Measurements from ENCODE around the gene ST6GALNAC3. TPM values are rescaled to one million over a fixed set of nuclear protein-coding genes. Genes with fewer than 3 reads are reported as not detected.

ST6GALNAC3 gene
- polyA plus RNA-seq, 1 donor (not counting 4 experiments of a cell fraction or from before 2014, with no cell fraction given): 0.08 TPM

DNA sequence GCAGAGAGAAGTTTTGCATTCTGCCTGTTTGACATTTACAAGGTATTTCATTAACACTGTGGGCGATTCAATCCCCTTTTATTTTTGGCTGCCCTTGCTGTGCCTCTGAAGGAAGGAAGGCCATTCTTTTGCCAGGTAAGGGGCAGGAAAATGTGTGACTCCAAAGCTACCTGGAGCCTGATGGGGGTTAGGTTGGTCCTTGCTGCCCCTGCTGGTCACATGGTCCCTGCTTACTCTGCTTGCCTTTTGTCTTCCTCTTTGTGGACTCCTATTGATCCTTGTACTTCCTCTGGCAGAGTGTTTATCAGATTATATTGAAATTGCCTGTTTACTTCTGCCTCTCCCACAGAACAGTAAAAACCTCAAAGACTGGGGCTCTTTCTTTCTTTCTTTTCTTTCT lies 65.7 kb downstream of the ST6GALNAC3 start:
- Histone ChIP-seq H2AFZ (ENCODE audit: control insufficient read depth, low read length) (no peak overlapping the region), H3K9me3 (ENCODE audit: control insufficient read depth, low read depth, low read length) (no peaks in the 10 kb centered on the region), H3K79me2 (ENCODE audit: control insufficient read depth, insufficient read depth, low read length) (no peaks in the 10 kb centered on the region), H3K4me2 (ENCODE audit: control insufficient read depth, extremely low read depth, insufficient read depth, low read depth, low read length) (no peak overlapping the region), H3K27me3 (ENCODE audit: control insufficient read depth, extremely low read depth, insufficient read depth, low read length) (no peaks in the 10 kb centered on the region), H4K20me1 (ENCODE audit: control insufficient read depth, extremely low read depth, insufficient read depth, low read length) (no peaks in the 10 kb centered on the region), H3K9ac (ENCODE audit: control insufficient read depth, extremely low read depth, insufficient read depth, low read length) (no peak overlapping the region), H3K4me3 (ENCODE audit: control insufficient read depth in 2 of 3, extremely low read depth in 1 of 3, insufficient read depth in 2 of 3, low read depth in 1 of 3, low read length in 3 of 3) (no peak overlapping the region), H3K27ac (ENCODE audit: control insufficient read depth, insufficient read depth, low read length) (no peak overlapping the region), H3K36me3 (ENCODE audit: control insufficient read depth in 2 of 2, extremely low read depth in 1 of 2, insufficient read depth in 2 of 2, low read length in 2 of 2) (no peaks in the 10 kb centered on the region), H3K9me1 (ENCODE audit: control insufficient read depth, extremely low read depth, insufficient read depth, low read length) (no peaks in the 10 kb centered on the region), H3K4me1 (ENCODE audit: control insufficient read depth, extremely low read depth, insufficient read depth, low read length) (no peaks in the 10 kb centered on the region)
- TF ChIP-seq, protein P1, sequence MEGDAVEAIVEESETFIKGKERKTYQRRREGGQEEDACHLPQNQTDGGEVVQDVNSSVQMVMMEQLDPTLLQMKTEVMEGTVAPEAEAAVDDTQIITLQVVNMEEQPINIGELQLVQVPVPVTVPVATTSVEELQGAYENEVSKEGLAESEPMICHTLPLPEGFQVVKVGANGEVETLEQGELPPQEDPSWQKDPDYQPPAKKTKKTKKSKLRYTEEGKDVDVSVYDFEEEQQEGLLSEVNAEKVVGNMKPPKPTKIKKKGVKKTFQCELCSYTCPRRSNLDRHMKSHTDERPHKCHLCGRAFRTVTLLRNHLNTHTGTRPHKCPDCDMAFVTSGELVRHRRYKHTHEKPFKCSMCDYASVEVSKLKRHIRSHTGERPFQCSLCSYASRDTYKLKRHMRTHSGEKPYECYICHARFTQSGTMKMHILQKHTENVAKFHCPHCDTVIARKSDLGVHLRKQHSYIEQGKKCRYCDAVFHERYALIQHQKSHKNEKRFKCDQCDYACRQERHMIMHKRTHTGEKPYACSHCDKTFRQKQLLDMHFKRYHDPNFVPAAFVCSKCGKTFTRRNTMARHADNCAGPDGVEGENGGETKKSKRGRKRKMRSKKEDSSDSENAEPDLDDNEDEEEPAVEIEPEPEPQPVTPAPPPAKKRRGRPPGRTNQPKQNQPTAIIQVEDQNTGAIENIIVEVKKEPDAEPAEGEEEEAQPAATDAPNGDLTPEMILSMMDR (optimal IDR thresholded peaks at IDR 0.05 in 1 of 3, IDR thresholded peaks at IDR 0.05 in 1 of 3, conservative IDR thresholded peaks at IDR 0.05 in 1 of 3; ENCODE audit: extremely low read depth in 1 of 3, insufficient read depth in 2 of 3, low read length in 3 of 3): no peak
- no peak for FAIRE-seq
- dilution Hi-C loops (cut with MboI; ENCODE audit: extremely low pct_ligation_motif_present, low sequenced_read_pairs): no loop called here
- DNase-seq (ENCODE audit: low read depth, low spot score): no peak

GRCh38 chr1:76141929-76142328 lies 67.4 kb downstream of the ST6GALNAC3 start:
- Histone ChIP-seq H3K4me2 (ENCODE audit: control insufficient read depth, extremely low read depth, insufficient read depth, low read depth, low read length) (no peak overlapping the region), H3K9ac (ENCODE audit: control insufficient read depth, extremely low read depth, insufficient read depth, low read length) (no peak overlapping the region), H2AFZ (ENCODE audit: control insufficient read depth, low read length) (no peak overlapping the region), H3K4me3 (ENCODE audit: control insufficient read depth in 2 of 3, extremely low read depth in 1 of 3, insufficient read depth in 2 of 3, low read depth in 1 of 3, low read length in 3 of 3) (no peak overlapping the region), H3K9me3 (ENCODE audit: control insufficient read depth, low read depth, low read length) (no peaks in the 10 kb centered on the region), H4K20me1 (ENCODE audit: control insufficient read depth, extremely low read depth, insufficient read depth, low read length) (no peaks in the 10 kb centered on the region), H3K27me3 (ENCODE audit: control insufficient read depth, extremely low read depth, insufficient read depth, low read length) (no peaks in the 10 kb centered on the region), H3K79me2 (ENCODE audit: control insufficient read depth, insufficient read depth, low read length) (no peaks in the 10 kb centered on the region), H3K27ac (ENCODE audit: control insufficient read depth, insufficient read depth, low read length) (no peak overlapping the region), H3K9me1 (ENCODE audit: control insufficient read depth, extremely low read depth, insufficient read depth, low read length) (no peaks in the 10 kb centered on the region), H3K4me1 (ENCODE audit: control insufficient read depth, extremely low read depth, insufficient read depth, low read length) (no peaks in the 10 kb centered on the region), H3K36me3 (ENCODE audit: control insufficient read depth in 2 of 2, extremely low read depth in 1 of 2, insufficient read depth in 2 of 2, low read length in 2 of 2) (no peaks in the 10 kb centered on the region)
- TF ChIP-seq EZH2 (IDR thresholded peaks at IDR 0.05; ENCODE audit: low read length): no peak
- TF ChIP-seq, protein P1 (optimal IDR thresholded peaks at IDR 0.05 in 1 of 3, IDR thresholded peaks at IDR 0.05 in 1 of 3, conservative IDR thresholded peaks at IDR 0.05 in 1 of 3; ENCODE audit: extremely low read depth in 1 of 3, insufficient read depth in 2 of 3, low read length in 3 of 3): no peak
- DNase-seq (ENCODE audit: low read depth, low spot score): no peak
- dilution Hi-C loops (cut with MboI; ENCODE audit: extremely low pct_ligation_motif_present, low sequenced_read_pairs): no loop called here
- FAIRE-seq: no peak

Data from keratinocyte (primary cell).